Activated CD4-positive, alpha-beta T cell treated with anti-CD3 and anti-CD28 coated beads for 1 hour (primary cell): Measurements from ENCODE around the gene ADIRF.
"Not testable (repeated sequence)": the region's sequence is repeated elsewhere in the genome, so short reads cannot be mapped to it uniquely, and the experiment has no call there.

Source experiments
- DNase-seq: peaks from one replicate; pipeline ENCODE4 v3.0.0-alpha.2; 2020

ADIRF gene

DNA sequence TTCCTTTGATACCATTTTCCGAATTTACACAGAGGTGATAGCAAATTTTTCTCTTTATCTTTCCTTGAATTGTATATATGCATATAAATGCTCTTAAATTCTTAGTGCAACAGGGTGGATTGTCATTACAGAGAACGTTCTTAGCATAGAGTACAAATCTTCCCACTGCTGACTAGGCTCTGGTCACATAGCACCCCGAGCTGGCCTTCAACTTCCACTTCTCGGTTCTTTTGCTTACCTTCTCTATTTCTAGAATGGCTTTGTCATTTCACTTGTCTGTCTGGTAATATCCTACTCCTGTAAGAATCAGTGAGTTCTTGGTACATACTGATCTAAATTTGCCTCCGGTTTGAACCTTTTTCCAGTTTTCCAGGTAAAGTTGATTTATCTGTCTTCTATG is 13.4 kb downstream of the ADIRF start:
- DNase-seq = no peak

DNA sequence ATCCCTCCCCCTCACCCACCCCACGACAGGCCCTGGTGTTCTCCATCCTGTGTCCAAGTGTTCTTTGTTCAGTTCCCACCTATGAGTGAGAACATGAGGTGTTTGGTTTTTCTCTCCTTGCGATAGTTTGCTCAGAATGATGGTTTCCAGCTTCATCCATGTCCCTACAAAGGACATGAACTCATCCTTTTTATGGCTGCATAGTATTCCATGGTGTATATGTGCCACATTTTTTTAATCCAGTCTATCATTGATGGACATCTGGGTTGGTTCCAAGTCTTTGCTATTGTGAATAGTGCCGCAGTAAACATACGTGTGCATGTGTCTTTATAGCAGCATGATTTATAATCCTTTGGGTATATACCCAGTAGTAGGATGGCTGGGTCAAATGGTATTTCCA is 16.2 kb downstream of the ADIRF start:
- not testable (repeated sequence) for DNase-seq

GRCh38 chr10:86988520-86988919 is 20.2 kb downstream of the ADIRF start:
- DNase-seq = no peak

DNA sequence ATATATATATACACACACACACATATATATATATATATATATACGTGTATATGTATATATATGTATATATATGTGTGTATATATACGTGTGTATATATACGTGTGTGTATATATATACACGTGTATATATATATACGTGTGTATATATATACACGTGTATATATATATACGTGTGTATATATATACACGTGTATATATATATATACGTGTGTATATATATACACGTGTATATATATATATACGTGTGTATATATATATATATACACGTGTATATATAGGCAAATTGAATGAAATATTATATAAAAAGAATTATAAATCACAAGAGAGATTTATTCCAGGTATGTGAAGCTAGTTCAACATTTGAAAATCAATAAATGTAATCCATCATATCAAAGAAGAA is 23.1 kb downstream of the ADIRF start:
- not testable (repeated sequence) for DNase-seq

GRCh38 chr10:86992456-86992855 is 24.2 kb downstream of the ADIRF start:
- no peak for DNase-seq

DNA sequence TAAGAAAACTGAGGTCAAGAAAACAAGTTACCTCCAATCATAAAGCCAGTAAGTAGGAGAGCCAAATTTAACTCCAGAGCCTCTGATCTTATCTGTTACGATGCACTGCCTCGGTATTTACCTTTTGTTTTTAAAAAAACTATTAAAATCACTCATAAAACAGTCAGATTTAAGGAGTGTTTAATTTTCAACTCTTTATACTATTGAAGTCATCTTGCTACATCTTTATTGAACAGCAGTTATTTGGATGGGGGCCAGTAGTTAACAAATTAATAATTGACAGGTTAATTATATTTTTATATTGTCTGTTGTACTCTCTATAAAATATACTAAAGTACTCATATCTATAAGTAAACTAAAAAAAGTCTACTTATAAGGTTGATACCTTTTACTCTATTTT is 24.6 kb downstream of the ADIRF start:
- no peak for DNase-seq

DNA sequence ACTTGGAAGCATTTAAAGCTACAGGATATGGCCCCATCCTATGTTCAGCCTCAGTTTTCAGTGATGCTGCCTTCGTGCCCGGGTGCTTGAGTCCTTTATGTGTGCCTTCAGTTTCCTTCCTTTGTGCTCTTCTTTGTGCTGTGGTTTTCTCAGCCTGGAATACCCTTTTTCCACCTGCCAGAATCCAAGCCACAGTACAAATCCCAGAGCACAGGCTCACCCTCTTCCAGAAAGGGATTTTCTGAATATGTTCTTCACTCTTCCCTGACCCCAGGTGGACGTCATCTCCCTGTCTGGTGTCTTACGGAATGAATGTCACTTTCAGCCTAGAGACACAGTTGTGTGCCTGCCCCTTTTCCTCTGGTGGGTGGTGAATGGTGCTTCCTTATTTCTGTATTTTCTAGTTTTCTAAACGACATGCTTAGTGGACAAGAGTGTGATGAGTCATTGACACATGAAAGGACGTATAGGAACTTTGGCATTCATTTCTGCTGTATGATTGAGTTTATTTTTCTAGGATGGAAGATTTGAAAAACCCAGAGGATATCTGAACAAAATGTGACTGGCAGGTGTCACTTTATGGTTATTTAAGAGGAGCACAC is 31.6 kb downstream of the ADIRF start:
- not testable (repeated sequence) for DNase-seq

- DNase-seq = no peak
These were observed 32.2 kb downstream of the ADIRF start for GRCh38 chr10:87000491-87000890.

DNA sequence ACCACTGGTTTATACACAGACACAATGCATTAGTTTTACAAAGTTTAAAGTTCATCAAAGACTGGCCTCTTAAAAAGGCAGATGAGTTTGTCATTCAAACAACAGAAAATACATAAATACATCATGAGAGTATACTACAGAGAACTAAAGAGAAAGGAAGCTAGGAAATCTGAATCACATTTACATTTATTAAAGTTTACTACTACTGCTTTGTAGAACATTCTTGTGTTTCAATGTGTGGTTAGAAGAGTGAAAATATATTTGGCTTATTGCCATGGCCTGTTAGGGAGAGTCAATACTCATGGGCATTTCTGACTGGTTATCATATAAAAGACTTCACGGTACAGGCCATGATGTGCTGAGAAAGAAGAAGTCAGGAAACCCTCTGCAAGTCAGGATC is 38.8 kb downstream of the ADIRF start:
- not testable (repeated sequence) for DNase-seq

DNA sequence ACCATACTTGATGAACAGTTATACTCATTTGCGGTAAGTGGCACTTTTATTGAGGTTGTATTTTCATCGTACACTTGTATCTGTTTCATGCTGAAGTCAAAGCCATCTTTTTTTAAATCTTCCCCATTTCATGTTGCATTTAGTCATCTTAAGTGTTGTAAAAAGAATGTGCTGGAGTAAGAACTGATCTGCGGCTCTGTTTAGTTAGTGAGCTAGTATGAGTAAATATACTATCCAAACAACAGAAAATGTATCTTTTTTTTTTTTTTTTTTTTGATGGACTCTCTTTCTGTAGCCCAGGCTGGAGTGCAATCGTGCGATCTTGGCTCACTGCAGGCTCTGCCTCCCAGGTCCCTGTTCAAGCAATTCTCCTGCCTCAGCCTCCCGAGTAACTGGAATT is 39.4 kb downstream of the ADIRF start:
- not testable (repeated sequence) for DNase-seq

GRCh38 chr10:87008303-87008702 is 40.0 kb downstream of the ADIRF start:
- DNase-seq = not testable (repeated sequence)

- DNase-seq = not testable (repeated sequence)
These were observed 40.9 kb downstream of the ADIRF start for GRCh38 chr10:87009134-87009696.

- DNase-seq = not testable (repeated sequence)
These were observed 45.2 kb downstream of the ADIRF start for GRCh38 chr10:87013528-87013927.

- DNase-seq = not testable (repeated sequence)
These were observed 46.9 kb downstream of the ADIRF start for GRCh38 chr10:87014986-87015716.

GRCh38 chr10:87018127-87018526 is 49.8 kb downstream of the ADIRF start:
- not testable (repeated sequence) for DNase-seq

- DNase-seq = not testable (repeated sequence)
These were observed 50.8 kb downstream of the ADIRF start for GRCh38 chr10:87019066-87019465.

DNA sequence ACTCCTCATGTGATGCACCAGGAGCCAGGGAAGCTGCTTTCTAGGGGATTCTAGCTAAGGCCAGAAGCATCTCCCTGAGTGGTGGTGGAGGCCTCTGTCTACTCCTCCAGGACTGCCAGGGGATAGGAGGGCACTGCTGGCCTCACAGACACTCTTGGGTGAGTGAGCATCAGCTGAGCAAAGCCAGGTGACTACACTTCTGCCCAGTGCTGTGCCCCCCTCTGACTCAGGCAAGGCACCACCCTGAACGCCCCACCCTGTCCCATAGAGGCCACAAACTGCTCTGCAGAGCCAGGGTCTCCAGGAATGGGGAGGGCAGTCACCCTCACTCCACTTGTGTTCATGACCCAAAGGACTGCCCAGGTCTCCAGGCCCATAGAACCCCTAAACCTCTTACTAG is 51.2 kb downstream of the ADIRF start:
- DNase-seq = not testable (repeated sequence)

DNA sequence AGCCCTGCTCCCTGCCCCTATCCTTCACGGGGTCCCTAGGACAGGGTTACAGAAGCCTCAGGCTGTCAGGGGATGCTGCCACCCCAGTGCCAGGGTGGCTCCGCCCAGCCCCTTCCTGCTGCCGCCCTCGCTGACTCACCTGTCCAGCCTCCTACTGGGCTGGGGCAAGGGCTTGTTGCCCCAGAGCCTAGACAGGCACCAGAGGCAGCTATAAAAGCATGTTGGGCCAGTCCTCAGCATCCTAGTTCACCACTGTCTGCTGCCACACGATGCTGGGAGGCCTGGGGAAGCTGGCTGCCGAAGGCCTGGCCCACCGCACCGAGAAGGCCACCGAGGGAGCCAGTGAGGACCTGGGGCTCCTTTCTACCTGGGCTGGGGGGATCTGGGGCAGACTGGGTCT is 51.8 kb downstream of the ADIRF start, which contains the start of gene FAM25A:
Gene FAM25A (plus strand): TSS at position 239 of the 400 bp plus-strand sequence. CDS start 31 bp downstream, at position 270.
- not testable (repeated sequence) for DNase-seq
